Measurements from ENCODE around the gene NCOR1.
A peak's percentile ranks its signal among the peaks of the same experiment; 100 is the strongest.
"Not testable (repeated sequence)": the region's sequence is repeated elsewhere in the genome, so short reads cannot be mapped to it uniquely, and the experiment has no call there.

NCOR1 gene

GRCh38 chr17:16215273-16215964, at the start of gene NCOR1:
Gene NCOR1 (minus strand): TSS chr17:16215534. CDS start chr17:16194569, 20,965 bp downstream.
- peak; percentile 85 for DNase-seq (ENCODE audit: low spot score)

- DNase-seq (ENCODE audit: low spot score), result no peak
These were observed 46.9 kb upstream of the NCOR1 start for GRCh38 chr17:16262201-16262600.

GRCh38 chr17:16261049-16261448, 45.7 kb upstream of the NCOR1 start:
- DNase-seq (ENCODE audit: low spot score), result no peak

GRCh38 chr17:16259926-16260325, 44.6 kb upstream of the NCOR1 start:
- DNase-seq (ENCODE audit: low spot score), result no peak

- no peak for DNase-seq (ENCODE audit: low spot score)
These were observed 43.6 kb upstream of the NCOR1 start for GRCh38 chr17:16258901-16259300.

- no peak for DNase-seq (ENCODE audit: low spot score)
These were observed 40.2 kb upstream of the NCOR1 start for GRCh38 chr17:16255481-16255921.

- DNase-seq (ENCODE audit: low spot score), result no peak
These were observed 39.6 kb upstream of the NCOR1 start for GRCh38 chr17:16254773-16255400.

GRCh38 chr17:16251556-16251955, 36.2 kb upstream of the NCOR1 start:
- no peak for DNase-seq (ENCODE audit: low spot score)

- DNase-seq (ENCODE audit: low spot score), result no peak
These were observed 35.7 kb upstream of the NCOR1 start for GRCh38 chr17:16251043-16251442.

GRCh38 chr17:16250635-16251034, 35.3 kb upstream of the NCOR1 start:
- no peak for DNase-seq (ENCODE audit: low spot score)

GRCh38 chr17:16247586-16247984, 32.3 kb upstream of the NCOR1 start:
- DNase-seq (ENCODE audit: low spot score), result no peak

GRCh38 chr17:16243801-16244567, 28.6 kb upstream of the NCOR1 start:
- DNase-seq (ENCODE audit: low spot score), result no peak

- DNase-seq (ENCODE audit: low spot score), result no peak
These were observed 28.1 kb upstream of the NCOR1 start for GRCh38 chr17:16243385-16243784.

GRCh38 chr17:16241906-16242399, 26.6 kb upstream of the NCOR1 start:
- DNase-seq (ENCODE audit: low spot score), result no peak

GRCh38 chr17:16239931-16240330, 24.6 kb upstream of the NCOR1 start:
- no peak for DNase-seq (ENCODE audit: low spot score)

- DNase-seq (ENCODE audit: low spot score), result no peak
These were observed 17.1 kb upstream of the NCOR1 start for GRCh38 chr17:16232391-16232790.

- DNase-seq (ENCODE audit: low spot score), result not testable (repeated sequence)
These were observed 14.7 kb upstream of the NCOR1 start for GRCh38 chr17:16229912-16230561.

- DNase-seq (ENCODE audit: low spot score), result no peak
These were observed 7.1 kb upstream of the NCOR1 start for GRCh38 chr17:16222406-16222805.

GRCh38 chr17:16217002-16217635, 1.8 kb upstream of the NCOR1 start, which contains the start of gene PIGL:
Gene PIGL (plus strand): TSS chr17:16217210. CDS start chr17:16217227, 17 bp downstream.
- DNase-seq (ENCODE audit: low spot score), result peak; percentile 88

GRCh38 chr17:16216341-16217001, 1.1 kb upstream of the NCOR1 start:
- not testable (repeated sequence) for DNase-seq (ENCODE audit: low spot score)

- DNase-seq (ENCODE audit: low spot score), result no peak
These were observed 607 bp upstream of the NCOR1 start for GRCh38 chr17:16215965-16216316.
